Stimulated activated CD4-positive, alpha-beta T cell treated with anti-CD3 and anti-CD28 coated beads, Interleukin-4, amount 100 ng/mL, for 1 hour (primary cell): ENCODE results near the gene OR52K1.
"Not testable (repeated sequence)": the region's sequence is repeated elsewhere in the genome, so short reads cannot be mapped to it uniquely, and the experiment has no call there.

Source experiments
- DNase-seq: peaks from one replicate; pipeline ENCODE4 v3.0.0-alpha.2; 2020

OR52K1 gene

GRCh38 chr11:4482445-4482844 is at the start of gene OR52K1:
Gene OR52K1, plus strand, starts transcription at chr11:4482646. Its CDS starts 6,255 bp downstream, at chr11:4488901.
- no peak for DNase-seq

GRCh38 chr11:4433856-4434255 is 48.6 kb upstream of the OR52K1 start:
- no peak for DNase-seq

- DNase-seq, result no peak
Observed at GRCh38 chr11:4436411-4436810, 46.0 kb upstream of the OR52K1 start.

- no peak for DNase-seq
Observed at GRCh38 chr11:4441515-4441914, 40.9 kb upstream of the OR52K1 start.

- no peak for DNase-seq
Observed at GRCh38 chr11:4443232-4443891, 39.1 kb upstream of the OR52K1 start.

GRCh38 chr11:4448995-4449394 is 33.5 kb upstream of the OR52K1 start, which contains the start of gene OR52K2:
Gene OR52K2, plus strand, starts transcription at chr11:4449295. Its CDS starts 45 bp downstream, at chr11:4449340.
- DNase-seq, result no peak

- DNase-seq, result no peak
Observed at GRCh38 chr11:4453118-4453517, 29.3 kb upstream of the OR52K1 start.

GRCh38 chr11:4454021-4454420 is 28.4 kb upstream of the OR52K1 start:
- no peak for DNase-seq

- DNase-seq, result no peak
Observed at GRCh38 chr11:4455419-4455818, 27.0 kb upstream of the OR52K1 start.

GRCh38 chr11:4459500-4459899 is 22.9 kb upstream of the OR52K1 start:
- no peak for DNase-seq

GRCh38 chr11:4460151-4460550 is 22.3 kb upstream of the OR52K1 start:
- no peak for DNase-seq

GRCh38 chr11:4464216-4465159 is 18.0 kb upstream of the OR52K1 start:
- no peak for DNase-seq

GRCh38 chr11:4465407-4465806 is 17.0 kb upstream of the OR52K1 start:
- no peak for DNase-seq

GRCh38 chr11:4466131-4466870 is 16.1 kb upstream of the OR52K1 start:
- no peak for DNase-seq

GRCh38 chr11:4466871-4467442 is 15.5 kb upstream of the OR52K1 start:
- DNase-seq, result no peak

- DNase-seq, result no peak
Observed at GRCh38 chr11:4467811-4468606, 14.4 kb upstream of the OR52K1 start.

- DNase-seq, result no peak
Observed at GRCh38 chr11:4479644-4480043, 2.8 kb upstream of the OR52K1 start.

GRCh38 chr11:4480577-4481239 is 1.7 kb upstream of the OR52K1 start:
- DNase-seq, result no peak

- DNase-seq, result no peak
Observed at GRCh38 chr11:4481240-4481582, 1.2 kb upstream of the OR52K1 start.

GRCh38 chr11:4484310-4484709 is 1.9 kb downstream of the OR52K1 start:
- no peak for DNase-seq

GRCh38 chr11:4491405-4491804 is 9.0 kb downstream of the OR52K1 start:
- not testable (repeated sequence) for DNase-seq
